SIG-M5 treated with dmso at 0.1 percent for 504 hours (cell line): ENCODE data around the gene GSTM2.

Experiments
- DNase-seq: peaks from one replicate; lab custom pipeline; 2025; ENCODE audit not compliant: unreplicated experiment; lab: John Stamatoyannopoulos, UW

Gene GSTM2

DNA sequence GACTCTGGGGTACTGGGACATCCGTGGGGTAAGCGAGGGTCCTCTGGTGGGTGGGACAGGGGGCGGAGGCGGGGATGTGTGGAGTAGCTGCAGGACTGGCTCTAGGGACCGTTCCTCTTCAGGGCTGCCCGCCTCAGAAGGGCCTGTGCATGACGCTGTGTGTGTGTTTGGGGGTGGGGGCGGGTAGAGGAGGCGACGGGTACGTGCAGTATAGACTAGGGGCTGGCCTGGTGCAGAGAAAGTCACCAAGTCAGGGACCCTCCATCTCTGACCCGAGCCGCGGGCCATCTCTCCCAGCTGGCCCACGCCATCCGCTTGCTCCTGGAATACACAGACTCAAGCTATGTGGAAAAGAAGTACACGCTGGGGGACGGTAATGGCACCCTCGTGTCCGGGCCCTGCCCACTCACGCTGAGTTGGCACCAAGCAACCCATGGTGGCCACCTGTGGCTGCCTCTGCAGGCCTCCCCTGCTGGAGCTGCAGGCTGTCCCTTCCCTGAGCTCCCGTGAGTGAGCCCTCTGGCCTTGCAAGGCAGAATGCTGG is 44.5 kb downstream of the GSTM2 start:
- no peak for DNase-seq

DNA sequence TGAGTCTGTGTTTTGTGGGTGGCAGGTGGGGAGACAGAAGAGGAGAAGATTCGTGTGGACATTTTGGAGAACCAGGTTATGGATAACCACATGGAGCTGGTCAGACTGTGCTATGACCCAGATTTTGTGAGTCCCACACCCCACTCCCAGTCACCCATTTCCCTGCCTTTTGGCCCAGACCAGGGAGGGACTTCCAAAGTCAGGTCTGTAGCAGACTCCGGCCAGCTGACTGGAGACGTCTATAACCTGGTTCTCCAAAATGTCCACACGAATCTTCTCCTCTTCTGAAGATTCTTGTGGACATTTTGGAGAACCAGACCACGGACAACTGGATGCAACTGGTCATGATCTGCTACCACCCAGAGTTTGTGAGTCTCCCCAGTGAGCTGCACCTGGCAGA is 45.8 kb downstream of the GSTM2 start:
- no peak for DNase-seq

DNA sequence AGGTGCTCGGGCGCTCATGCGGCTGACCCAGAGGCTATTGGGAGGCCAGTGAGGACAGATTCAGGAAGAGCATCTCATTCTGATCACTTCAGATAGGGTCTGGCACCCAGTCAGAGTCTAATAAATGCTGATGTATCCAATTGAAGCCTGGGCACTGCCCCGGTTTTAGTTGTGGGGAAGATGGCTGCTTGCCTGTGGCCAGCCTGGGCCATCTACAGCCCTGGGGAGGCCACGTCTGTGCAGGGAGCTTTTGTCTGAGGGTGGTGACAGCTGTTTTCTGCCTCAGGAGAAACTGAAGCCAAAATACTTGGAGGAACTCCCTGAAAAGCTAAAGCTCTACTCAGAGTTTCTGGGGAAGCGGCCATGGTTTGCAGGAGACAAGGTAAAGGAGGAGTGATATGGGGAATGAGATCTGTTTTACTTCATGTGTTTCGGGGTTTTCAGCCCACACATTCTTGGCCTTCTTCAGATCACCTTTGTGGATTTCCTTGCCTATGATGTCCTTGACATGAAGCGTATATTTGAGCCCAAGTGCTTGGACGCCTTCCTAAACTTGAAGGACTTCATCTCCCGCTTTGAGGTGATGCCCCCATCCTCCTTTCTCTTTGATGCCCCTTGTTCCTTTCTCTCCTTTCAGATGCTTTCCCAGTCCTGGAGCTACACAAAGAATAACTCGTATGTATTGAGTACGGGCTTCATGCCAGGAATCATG is 47.0 kb downstream of the GSTM2 start:
- DNase-seq = no peak

DNA sequence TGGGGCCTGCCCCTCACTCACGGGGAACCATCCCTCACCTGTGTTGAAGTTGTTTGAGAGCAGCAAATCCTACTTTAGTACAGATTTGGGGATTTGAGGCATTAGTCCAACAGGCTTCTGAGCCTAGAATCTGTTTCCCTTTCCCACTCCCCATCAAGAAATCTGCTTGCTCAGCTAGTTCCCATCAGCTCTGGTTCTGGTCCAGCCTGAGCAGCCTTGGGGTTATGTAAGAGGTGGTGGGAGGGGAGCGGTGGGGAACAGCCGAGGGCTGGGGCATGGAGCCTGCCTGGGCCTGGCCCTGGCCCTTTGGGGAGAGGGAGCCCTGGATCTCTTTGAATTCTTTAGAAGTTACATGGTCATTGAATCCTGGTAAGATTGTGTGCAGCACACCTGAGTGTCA is 48.3 kb downstream of the GSTM2 start:
- no peak for DNase-seq

DNA sequence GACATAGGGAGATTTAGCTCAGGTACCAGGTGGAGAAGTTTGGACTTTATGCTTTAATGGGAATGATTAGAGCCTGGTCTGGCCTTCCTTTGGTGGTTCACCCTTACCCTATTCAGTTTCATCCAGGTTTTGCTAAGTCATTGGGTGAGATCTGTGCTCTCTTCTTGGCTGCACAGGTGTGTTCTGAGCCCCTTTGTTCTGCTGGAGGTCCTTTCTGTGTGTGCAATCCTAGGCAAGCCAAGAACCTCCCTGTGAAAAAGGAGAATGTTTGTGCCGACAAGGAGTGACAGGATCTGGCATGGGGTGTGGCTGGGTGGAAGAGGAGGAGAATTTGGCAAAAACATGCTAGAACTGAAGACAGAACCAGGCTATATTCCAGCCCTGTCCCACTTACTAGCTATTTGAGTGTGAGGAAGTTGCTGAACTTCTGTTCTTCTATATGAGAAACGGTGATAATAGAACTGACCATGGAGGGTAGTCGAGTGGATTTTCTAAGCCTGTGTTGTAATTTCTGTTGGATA is 48.8 kb downstream of the GSTM2 start:
- no peak for DNase-seq

DNA sequence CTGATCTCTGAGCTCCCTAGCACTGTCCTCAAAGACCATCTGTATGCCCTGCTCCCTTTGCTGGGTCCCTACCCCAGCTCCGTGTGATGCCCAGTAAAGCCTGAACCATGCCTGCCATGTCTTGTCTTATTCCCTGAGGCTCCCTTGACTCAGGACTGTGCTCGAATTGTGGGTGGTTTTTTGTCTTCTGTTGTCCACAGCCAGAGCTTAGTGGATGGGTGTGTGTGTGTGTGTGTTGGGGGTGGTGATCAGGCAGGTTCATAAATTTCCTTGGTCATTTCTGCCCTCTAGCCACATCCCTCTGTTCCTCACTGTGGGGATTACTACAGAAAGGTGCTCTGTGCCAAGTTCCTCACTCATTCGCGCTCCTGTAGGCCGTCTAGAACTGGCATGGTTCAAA is 49.9 kb downstream of the GSTM2 start:
- no peak for DNase-seq

DNA sequence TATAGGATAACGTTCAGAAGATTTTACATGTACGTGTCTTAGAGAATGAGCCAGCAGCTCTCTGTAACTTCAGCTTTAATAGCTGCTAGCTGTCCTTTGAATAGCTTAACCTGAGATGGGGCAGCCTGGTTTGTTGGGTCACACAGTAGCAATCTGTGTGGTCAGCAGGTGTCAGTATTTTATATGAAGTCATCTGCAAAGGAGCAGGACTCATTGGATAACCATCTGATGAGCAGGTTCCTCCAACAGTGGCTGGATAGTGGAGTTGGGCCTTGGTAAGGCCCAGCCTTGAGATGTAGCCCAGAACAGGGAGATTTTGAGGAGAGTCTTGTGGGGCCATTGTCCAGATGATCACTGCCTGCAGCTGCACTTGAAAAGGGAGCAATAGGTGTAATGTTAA is 50.6 kb downstream of the GSTM2 start:
- DNase-seq = no peak

DNA sequence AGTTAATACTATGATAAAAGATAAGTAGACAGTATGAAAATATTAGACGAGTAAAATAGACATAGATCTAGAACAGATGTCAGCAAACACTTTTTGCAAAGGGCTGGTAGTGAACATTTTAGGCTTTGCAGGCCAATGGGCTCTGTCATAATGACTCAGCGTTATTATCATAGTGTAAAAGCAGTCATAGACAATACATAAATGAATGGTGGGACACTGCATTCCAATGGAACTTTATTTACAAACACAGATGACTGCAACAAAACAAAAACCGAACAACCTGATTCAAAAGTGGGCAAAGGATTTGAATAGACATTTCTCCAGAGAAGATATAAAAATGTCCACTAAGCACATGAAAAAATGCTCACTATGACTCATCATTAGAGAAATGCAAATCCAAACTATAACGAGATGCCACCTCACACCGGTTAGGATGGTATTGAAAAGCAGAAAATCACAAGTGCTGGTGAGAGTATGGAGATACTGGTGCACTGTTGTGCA is 51.5 kb downstream of the GSTM2 start:
- no peak for DNase-seq

DNA sequence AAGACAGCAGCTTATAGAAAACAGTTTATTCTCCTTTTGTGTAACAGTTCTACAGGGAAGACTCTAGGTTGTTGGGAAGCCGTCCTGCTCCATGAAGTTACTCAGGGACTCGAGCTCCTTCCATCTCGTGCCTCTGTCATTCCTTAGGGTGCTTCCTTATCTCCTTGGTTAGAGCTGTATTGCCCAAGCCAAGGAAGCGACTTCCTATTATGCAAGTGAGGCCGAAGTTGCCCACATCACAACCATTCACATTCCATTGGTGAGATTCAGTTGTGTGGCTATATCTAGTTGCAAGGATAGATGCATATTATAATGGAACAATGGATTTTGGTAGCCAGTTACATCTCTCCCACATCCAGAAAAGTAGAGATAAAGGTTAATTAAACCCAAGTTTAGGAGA is 53.2 kb downstream of the GSTM2 start:
- no peak for DNase-seq

DNA sequence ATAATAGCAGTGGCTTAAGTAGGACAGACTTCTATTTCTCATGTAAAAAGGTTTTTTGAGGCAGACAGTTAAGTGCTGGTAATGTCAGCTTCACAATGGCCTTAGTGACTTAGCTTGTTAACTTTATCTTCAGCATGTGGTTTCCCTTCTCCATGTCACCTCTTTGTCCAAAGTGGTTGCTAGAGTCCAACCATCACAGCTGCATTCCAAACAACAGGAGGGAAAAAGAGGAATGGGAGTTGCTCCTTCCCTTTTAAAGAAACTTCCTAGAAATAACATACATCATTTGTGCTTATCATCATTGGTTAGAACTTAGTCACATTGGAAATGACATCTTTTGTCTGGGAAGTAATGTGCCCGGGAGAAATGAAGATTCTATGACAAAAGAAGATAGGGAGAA is 54.1 kb downstream of the GSTM2 start:
- DNase-seq = no peak

DNA sequence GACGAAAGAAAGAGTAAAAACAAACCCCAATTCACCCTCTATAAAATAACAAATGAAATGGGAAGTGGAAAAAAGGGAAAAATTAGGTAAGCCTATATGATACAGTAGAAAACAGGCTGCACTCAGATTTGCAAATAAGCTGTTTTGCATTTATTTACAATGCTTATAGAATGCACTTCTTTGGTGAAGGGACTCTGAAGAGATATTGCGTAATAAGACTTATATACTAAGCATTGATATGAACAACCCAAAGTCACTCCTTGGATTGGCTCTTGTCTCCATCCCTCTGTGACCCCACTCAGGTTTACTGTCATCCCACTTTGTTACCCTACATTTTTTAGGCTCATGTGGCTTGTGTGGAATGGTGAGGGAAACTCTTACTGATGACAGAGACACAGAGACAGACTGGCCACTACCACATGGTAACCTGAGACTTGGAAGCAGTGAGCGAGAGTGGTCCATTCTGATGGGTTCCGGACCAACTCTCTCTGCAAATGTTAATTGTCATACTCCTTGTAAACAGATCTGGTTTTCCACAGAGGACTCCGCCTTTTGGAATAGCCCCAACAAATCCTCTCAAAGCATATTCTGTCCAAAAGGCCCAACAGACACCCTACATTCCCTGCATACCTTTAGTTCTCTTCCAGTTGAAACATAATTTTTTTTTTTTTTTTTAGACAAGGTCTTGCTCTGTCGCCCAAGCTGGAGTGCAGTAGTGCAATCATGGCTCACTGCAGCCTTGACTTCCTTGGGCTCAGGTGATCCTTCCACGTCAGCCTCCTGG is 55.2 kb downstream of the GSTM2 start:
- DNase-seq = no peak
